HEK293 (cell line): Measurements from ENCODE around the gene OR5H14.
"Not testable (repeated sequence)": the region's sequence is repeated elsewhere in the genome, so short reads cannot be mapped to it uniquely, and the experiment has no call there.

Experiments
- CTCF ChIA-PET: fragments of 350-600 bp; formaldehyde crosslinking; extraction: SDS; loops from one replicate; lab custom pipeline; 2021; ENCODE audit warnings: antibody characterized with exemption; lab: Yijun Ruan, JAX
- POLR2A ChIA-PET: fragments of 300-600 bp; formaldehyde crosslinking; extraction: SDS; loops from one replicate; lab custom pipeline; 2020; ENCODE audit warnings: antibody characterized with exemption, inconsistent platforms; lab: Yijun Ruan, JAX
- H3K27ac ChIP-seq: fragments of 200-500 bp; sonication (Bioruptor generic); 2 replicates; pipeline ENCODE4 v1.5.1; 2014; ENCODE audit warnings: low read depth, low read length, control low read depth, inconsistent platforms; ENCODE audit errors: extremely low read depth
- H3K36me3 ChIP-seq, 2 experiments: fragments of 200-500 bp in 1 of 2; sonication (Bioruptor generic) in 1 of 2; 1 replicate in 1 of 2; 2 replicates in 1 of 2; pipeline ENCODE4 v1.5.1; 2014 to 2017; ENCODE audit warnings: inconsistent platforms in 2 of 2, low read length in 2 of 2; ENCODE audit not compliant: control insufficient read depth in 2 of 2, insufficient read depth in 1 of 2
- H3K4me1 ChIP-seq: fragments of 200-500 bp; sonication (Bioruptor generic); 2 replicates; pipeline ENCODE4 v1.5.1; 2014; ENCODE audit warnings: mild to moderate bottlenecking, low read length, inconsistent platforms; ENCODE audit not compliant: control insufficient read depth, insufficient read depth
- H3K4me3 ChIP-seq: 2 replicates; pipeline ENCODE4 v1.5.1; 2011; ENCODE audit warnings: low read depth, mild to moderate bottlenecking, control low read depth, low read length, moderate library complexity
- H3K9me3 ChIP-seq: fragments of 200-500 bp; sonication (Bioruptor generic); 2 replicates; pipeline ENCODE4 v1.5.1; 2014; ENCODE audit warnings: low read depth, low read length, inconsistent platforms; ENCODE audit not compliant: control insufficient read depth, insufficient read depth
- BCL11A ChIP-seq: fragments of 450-650 bp; formaldehyde crosslinking; IDR thresholded peaks from 2 replicates; pipeline ENCODE4 v1.5.1; 2016; ENCODE audit warnings: low read depth, missing biosample characterization, missing genetic modification characterization
- GLIS1 ChIP-seq: fragments of 450-650 bp; formaldehyde crosslinking; IDR thresholded peaks from 2 replicates; pipeline ENCODE4 v1.5.1; 2016; ENCODE audit warnings: missing biosample characterization, missing genetic modification characterization
- KLF7 ChIP-seq: fragments of 450-650 bp; formaldehyde crosslinking; IDR thresholded peaks from 2 replicates; pipeline ENCODE4 v1.5.1; 2016; ENCODE audit warnings: missing biosample characterization, missing genetic modification characterization, borderline replicate concordance
- MZF1 ChIP-seq: fragments of 450-650 bp; formaldehyde crosslinking; IDR thresholded peaks from 2 replicates; pipeline ENCODE4 v1.5.1; 2017; ENCODE audit warnings: missing biosample characterization, missing genetic modification characterization, borderline replicate concordance
- WT1 ChIP-seq: fragments of 450-650 bp; formaldehyde crosslinking; IDR thresholded peaks from 2 replicates; pipeline ENCODE4 v1.5.1; 2016; ENCODE audit warnings: missing biosample characterization, missing genetic modification characterization
- YY1 ChIP-seq: fragments of 450-650 bp; formaldehyde crosslinking; IDR thresholded peaks from 2 replicates; pipeline ENCODE4 v1.5.1; 2018; ENCODE audit warnings: missing biosample characterization, missing genetic modification characterization
- ZBTB44 ChIP-seq: fragments of 450-650 bp; IDR thresholded peaks from 2 replicates; pipeline ENCODE4 v1.5.1; 2018; ENCODE audit warnings: missing biosample characterization, mild to moderate bottlenecking, missing genetic modification characterization
- ZBTB49 ChIP-seq: fragments of 450-650 bp; formaldehyde crosslinking; IDR thresholded peaks from 2 replicates; pipeline ENCODE4 v1.5.1; 2016; ENCODE audit warnings: missing biosample characterization, missing genetic modification characterization, low read depth
- ZBTB6 ChIP-seq: fragments of 450-650 bp; formaldehyde crosslinking; IDR thresholded peaks from 2 replicates; pipeline ENCODE4 v1.5.1; 2017; ENCODE audit warnings: missing biosample characterization, missing genetic modification characterization
- ZFHX2 ChIP-seq: fragments of 450-650 bp; formaldehyde crosslinking; conservative IDR thresholded peaks from 2 replicates; pipeline ENCODE4 v1.5.1; 2016; ENCODE audit warnings: missing biosample characterization, missing genetic modification characterization
- ZIC2 ChIP-seq: fragments of 450-650 bp; formaldehyde crosslinking; IDR thresholded peaks from 2 replicates; pipeline ENCODE4 v1.5.1; 2016; ENCODE audit warnings: missing biosample characterization, missing genetic modification characterization
- ZNF112 ChIP-seq: fragments of 450-650 bp; formaldehyde crosslinking; IDR thresholded peaks from 2 replicates; pipeline ENCODE4 v1.5.0; 2017; ENCODE audit warnings: missing biosample characterization, missing genetic modification characterization
- ZNF132 ChIP-seq: fragments of 450-650 bp; formaldehyde crosslinking; IDR thresholded peaks from 2 replicates; pipeline ENCODE4 v1.5.1; 2017; ENCODE audit warnings: missing biosample characterization, missing genetic modification characterization, borderline replicate concordance
- ZNF292 ChIP-seq: fragments of 450-650 bp; formaldehyde crosslinking; IDR thresholded peaks from 2 replicates; pipeline ENCODE4 v1.5.1; 2016; ENCODE audit warnings: low read depth, missing biosample characterization, missing genetic modification characterization, borderline replicate concordance
- ZNF354C ChIP-seq: fragments of 450-650 bp; formaldehyde crosslinking; IDR thresholded peaks from 2 replicates; pipeline ENCODE4 v1.5.1; 2016; ENCODE audit warnings: missing biosample characterization, missing genetic modification characterization, low read depth, borderline replicate concordance
- ZNF394 ChIP-seq: fragments of 450-650 bp; formaldehyde crosslinking; IDR thresholded peaks from 2 replicates; pipeline ENCODE4 v1.5.1; 2016; ENCODE audit warnings: missing biosample characterization, missing genetic modification characterization, mild to moderate bottlenecking, moderate library complexity, borderline replicate concordance
- ZNF423 ChIP-seq: fragments of 450-650 bp; formaldehyde crosslinking; IDR thresholded peaks from 2 replicates; pipeline ENCODE4 v1.5.1; 2016; ENCODE audit warnings: missing biosample characterization, missing genetic modification characterization
- ZNF610 ChIP-seq: fragments of 450-650 bp; formaldehyde crosslinking; IDR thresholded peaks from 2 replicates; pipeline ENCODE4 v1.5.1; 2016; ENCODE audit warnings: missing biosample characterization, missing genetic modification characterization, borderline replicate concordance
- ZNF791 ChIP-seq: fragments of 450-650 bp; formaldehyde crosslinking; IDR thresholded peaks from 2 replicates; pipeline ENCODE4 v1.5.1; 2016; ENCODE audit warnings: missing biosample characterization, missing genetic modification characterization
- ZSCAN16 ChIP-seq: fragments of 450-650 bp; formaldehyde crosslinking; IDR thresholded peaks from 2 replicates; pipeline ENCODE4 v1.5.1; 2016; ENCODE audit warnings: missing biosample characterization, missing genetic modification characterization

The OR5H14 gene

GRCh38 chr3:98185180-98185579, 37.9 kb downstream of the OR5H14 start:
- ChIA-PET POLR2A (no interaction called here), CTCF (interaction anchor here (0.6 kb wide), 1 partner anchor 12 kb away, joined by 3 read pairs; no protein-coding TSS in a partner anchor)
- TF ChIP-seq ZNF610 (tag by site-specific recombination) = no peak
- TF ChIP-seq ZSCAN16 (tag by site-specific recombination) = no peak
- no peak for TF ChIP-seq KLF7 (tag by site-specific recombination)
- TF ChIP-seq WT1 (tag by site-specific recombination) = no peak
- TF ChIP-seq ZNF132 (tag by site-specific recombination) = no peak
- no peak for TF ChIP-seq ZNF423 (tag by site-specific recombination)
- no peak for TF ChIP-seq YY1 (tag by site-specific recombination)
- TF ChIP-seq ZNF394 (tag by site-specific recombination) = no peak
- TF ChIP-seq ZNF791 = no peak
- no peak for TF ChIP-seq ZFHX2
- TF ChIP-seq GLIS1 (tag by site-specific recombination) = no peak
- TF ChIP-seq ZNF354C (tag by site-specific recombination) = no peak
- TF ChIP-seq BCL11A = no peak
- TF ChIP-seq ZNF112 (tag by site-specific recombination) = no peak
- TF ChIP-seq MZF1 (tag by site-specific recombination) = no peak
- no peak for TF ChIP-seq ZIC2
- TF ChIP-seq ZBTB6 (tag by site-specific recombination) = no peak
- Histone ChIP-seq H3K27ac (no peak overlapping the region), H3K4me3 (no peak overlapping the region), H3K36me3 (no peaks in the 10 kb centered on the region), H3K9me3 (no peaks in the 10 kb centered on the region), H3K4me1 (no peaks in the 10 kb centered on the region)

GRCh38 chr3:98188545-98188944, 41.3 kb downstream of the OR5H14 start:
- H3K4me3 ChIP-seq = no peak overlapping the region
- no peaks in the 10 kb centered on the region for H3K9me3 ChIP-seq
- H3K27ac ChIP-seq = no peak overlapping the region
- no peaks in the 10 kb centered on the region for H3K4me1 ChIP-seq
- POLR2A ChIA-PET = no interaction called here
- no peaks in the 10 kb centered on the region for H3K36me3 ChIP-seq
- CTCF ChIA-PET = no interaction called here
- TF ChIP-seq ZBTB49 (tag by site-specific recombination) = no peak
- no peak for TF ChIP-seq ZBTB44 (tag by site-specific recombination)
- no peak for TF ChIP-seq ZNF292 (tag by site-specific recombination)
- TF ChIP-seq, all 188 proteins: peak for 0

- H3K27ac ChIP-seq, CTCF ChIA-PET, H3K9me3 ChIP-seq, H3K4me1 ChIP-seq, POLR2A ChIA-PET, H3K36me3 ChIP-seq, H3K4me3 ChIP-seq: not testable (repeated sequence)
Observed at GRCh38 chr3:98190911-98191310, 43.6 kb downstream of the OR5H14 start.
